ENCODE results near the gene SPNS2. TPM values are rescaled to one million over a fixed set of nuclear protein-coding genes. Genes with fewer than 3 reads are reported as not detected.
A peak's percentile ranks its signal among the peaks of the same experiment; 100 is the strongest.

SPNS2 gene
- total RNA-seq, 1 donor, result 0.43 TPM

DNA sequence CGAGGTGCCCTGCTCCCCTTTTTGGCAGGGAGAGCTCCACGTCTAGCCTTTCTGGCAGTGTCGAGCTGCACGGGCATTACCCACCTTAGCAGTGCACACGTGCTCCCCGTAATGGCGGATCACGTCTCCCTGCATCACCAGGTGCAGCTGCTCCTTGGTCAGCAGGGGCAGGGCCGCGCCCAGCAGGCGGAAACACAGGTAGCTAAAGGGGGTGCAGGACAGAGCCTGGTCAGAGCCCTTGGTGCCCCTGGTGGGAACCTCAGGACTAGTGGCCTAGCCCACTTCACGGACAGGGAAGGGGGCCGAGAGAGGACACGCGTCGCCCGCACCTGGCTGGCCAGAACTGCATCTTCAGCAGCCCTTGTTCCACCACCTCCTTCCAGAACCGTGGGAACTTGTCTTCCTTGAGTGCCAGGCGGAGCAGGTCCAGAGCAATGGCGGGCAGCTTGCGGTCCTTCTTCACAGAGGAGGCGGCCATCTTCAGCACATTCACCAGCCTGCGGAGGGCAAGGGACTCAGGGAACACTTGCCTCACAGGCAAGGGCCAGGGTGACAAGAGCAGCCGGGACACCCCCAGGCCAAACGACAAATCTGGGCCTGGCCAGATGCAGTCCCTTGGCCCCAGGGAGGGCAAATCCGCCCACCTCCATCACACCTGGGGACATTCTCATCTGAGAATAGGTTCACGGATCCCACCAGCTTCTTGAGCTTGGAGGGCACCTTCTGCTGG, 53.3 kb downstream of the SPNS2 start:
- DNase-seq (ENCODE audit: low read depth), result no peak
- H3K4me3 ChIP-seq (ENCODE audit: low read depth, low read length), result no peak overlapping the region
- TF ChIP-seq, protein P1, sequence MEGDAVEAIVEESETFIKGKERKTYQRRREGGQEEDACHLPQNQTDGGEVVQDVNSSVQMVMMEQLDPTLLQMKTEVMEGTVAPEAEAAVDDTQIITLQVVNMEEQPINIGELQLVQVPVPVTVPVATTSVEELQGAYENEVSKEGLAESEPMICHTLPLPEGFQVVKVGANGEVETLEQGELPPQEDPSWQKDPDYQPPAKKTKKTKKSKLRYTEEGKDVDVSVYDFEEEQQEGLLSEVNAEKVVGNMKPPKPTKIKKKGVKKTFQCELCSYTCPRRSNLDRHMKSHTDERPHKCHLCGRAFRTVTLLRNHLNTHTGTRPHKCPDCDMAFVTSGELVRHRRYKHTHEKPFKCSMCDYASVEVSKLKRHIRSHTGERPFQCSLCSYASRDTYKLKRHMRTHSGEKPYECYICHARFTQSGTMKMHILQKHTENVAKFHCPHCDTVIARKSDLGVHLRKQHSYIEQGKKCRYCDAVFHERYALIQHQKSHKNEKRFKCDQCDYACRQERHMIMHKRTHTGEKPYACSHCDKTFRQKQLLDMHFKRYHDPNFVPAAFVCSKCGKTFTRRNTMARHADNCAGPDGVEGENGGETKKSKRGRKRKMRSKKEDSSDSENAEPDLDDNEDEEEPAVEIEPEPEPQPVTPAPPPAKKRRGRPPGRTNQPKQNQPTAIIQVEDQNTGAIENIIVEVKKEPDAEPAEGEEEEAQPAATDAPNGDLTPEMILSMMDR (IDR thresholded peaks at IDR 0.05; ENCODE audit: insufficient read depth, low read depth, low read length), result no peak

DNA sequence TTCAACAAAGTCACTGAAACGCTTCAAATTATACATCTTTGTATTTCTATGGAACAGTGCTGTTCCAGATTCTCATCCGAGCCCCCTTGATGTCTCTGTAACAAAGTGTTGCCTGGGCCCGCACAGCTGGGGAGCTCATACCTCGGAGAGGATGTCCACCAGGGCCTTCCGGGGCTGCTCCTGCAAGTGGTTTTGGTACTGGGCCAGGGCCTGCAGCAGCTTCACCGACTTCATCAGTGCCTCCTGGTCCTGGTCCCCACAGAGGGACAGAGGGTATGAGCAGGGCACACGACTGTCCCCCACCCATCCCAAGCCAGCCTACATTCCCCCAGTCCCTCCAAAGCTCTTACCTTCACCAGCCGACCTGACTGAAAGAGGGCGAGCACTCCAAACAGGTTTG, 55.0 kb downstream of the SPNS2 start:
- DNase-seq (ENCODE audit: low read depth), result no peak
- TF ChIP-seq, protein P1 (IDR thresholded peaks at IDR 0.05; ENCODE audit: insufficient read depth, low read depth, low read length), result no peak
- no peak overlapping the region for H3K4me3 ChIP-seq (ENCODE audit: low read depth, low read length)

DNA sequence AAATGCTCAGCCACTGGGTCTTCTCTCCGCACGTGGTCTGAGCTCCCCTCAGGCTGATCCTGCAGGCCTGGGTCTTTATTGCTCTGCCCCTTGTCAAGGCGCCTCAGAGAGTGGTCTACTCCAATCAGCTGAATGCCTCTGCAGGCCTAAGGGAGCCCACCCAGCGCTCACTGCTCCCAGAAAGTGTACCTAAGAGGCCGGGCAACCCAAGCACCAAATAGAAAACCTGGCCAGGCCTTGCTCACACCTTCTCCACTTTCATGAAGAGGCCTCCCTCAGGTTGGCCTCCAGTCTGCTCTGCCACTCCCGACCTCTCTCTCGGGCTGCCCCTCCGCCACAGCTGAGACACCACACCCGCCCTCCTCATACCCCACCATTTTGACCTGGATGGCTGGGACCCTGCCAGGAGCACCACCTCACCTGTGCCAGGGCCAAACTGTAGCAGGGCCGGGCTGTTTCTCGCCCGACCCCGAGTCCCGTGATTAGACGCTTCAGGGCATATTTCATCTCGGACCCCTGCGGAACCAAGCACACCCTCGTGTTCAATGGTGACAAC, 55.8 kb downstream of the SPNS2 start:
- TF ChIP-seq, protein P1 (IDR thresholded peaks at IDR 0.05; ENCODE audit: insufficient read depth, low read depth, low read length), result no peak
- H3K4me3 ChIP-seq (ENCODE audit: low read depth, low read length), result peak overlapping the region; percentile 89
- no peak for DNase-seq (ENCODE audit: low read depth)

DNA sequence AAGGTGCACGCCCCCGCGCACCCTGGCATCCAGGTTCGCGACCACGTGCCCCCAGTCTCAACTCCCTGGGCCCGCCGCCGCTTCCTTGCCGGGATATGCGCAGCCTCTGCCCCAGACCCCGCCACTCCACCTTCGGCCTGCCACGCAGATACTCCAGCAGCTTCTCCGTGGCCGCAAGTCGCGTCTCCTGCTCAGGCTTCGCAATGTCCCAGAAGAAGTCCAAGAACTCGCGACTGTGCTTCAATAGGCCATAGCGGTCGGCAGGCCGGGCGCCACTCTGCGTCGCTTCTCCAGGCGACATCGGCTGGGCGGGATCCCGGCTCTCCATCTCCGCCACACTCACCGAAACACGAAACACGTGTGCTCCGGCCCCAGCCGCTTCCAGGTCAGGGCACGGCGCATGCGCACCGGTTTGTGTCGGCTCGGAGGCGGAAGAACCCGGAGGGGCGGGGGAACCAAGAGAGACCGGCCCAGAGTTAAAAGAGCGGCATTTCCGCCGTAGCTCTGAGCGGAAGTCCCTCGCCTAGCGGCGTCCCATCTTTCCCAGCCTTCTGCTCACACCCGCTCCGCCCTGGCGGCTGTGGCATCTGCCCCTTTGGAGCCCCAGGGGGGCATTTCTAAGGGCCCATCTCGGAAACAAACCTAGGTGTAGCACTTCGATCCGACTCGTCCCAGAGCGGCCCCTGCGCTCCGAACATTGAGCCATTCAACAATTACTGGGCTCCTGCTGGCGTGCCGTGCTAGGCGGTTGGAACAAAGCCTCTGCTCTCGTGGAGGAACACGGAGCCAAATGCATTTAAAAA, 56.5 kb downstream of the SPNS2 start, which contains the start of gene MYBBP1A:
Gene MYBBP1A (minus strand): TSS at position 388 of the 803 bp plus-strand sequence. CDS start 60 bp downstream, at position 328.
- TF ChIP-seq, protein P1 (IDR thresholded peaks at IDR 0.05; ENCODE audit: insufficient read depth, low read depth, low read length), result peak; percentile 22
- peak within 1 kb of the TSS; percentile 89 for H3K4me3 ChIP-seq (ENCODE audit: low read depth, low read length)
- peak; percentile 95 for DNase-seq (ENCODE audit: low read depth)

DNA sequence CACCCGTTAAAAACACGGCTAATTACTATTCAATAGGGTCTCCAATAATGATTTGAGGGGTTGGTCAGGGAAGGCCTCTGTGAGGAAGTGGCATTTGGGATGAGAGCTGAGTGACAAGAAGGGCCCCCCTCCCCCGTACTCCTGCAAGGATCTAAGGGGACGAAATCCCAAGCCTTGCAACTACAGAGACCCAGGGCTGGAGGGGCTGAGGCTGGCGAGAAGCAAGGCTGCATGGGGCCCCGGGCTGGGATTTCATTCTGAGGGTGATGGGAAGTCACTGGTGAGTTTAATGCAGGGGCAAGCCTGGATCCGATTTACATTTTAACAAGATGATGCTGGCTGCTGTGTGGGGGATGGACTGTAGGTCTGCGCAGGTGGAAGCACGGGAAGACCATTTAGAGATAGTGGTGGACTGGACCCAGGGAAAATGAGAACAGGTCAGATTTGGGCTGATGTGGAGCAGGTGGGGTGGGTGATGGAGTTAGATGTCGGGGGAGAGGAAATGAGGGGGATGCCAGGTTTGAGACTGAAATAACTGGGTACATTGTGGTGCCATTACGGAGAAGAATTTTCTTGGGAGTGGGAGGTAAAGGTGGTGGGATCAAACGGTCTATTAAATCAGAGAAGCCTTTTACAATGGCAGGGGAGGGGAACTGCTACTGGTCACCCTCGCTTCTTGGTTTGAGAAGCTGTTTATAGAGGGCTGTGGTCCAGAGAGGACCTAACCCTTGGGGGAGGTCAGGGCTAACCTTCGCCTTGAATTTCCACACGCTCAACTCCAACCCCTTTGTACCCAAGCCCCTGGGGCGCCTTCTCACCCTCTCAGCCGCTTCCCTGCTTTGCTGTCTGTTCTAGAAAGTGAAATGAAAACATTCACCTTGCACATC, 57.4 kb downstream of the SPNS2 start:
- TF ChIP-seq, protein P1 (IDR thresholded peaks at IDR 0.05; ENCODE audit: insufficient read depth, low read depth, low read length), result no peak
- H3K4me3 ChIP-seq (ENCODE audit: low read depth, low read length), result peak overlapping the region; percentile 89
- DNase-seq (ENCODE audit: low read depth), result no peak

DNA sequence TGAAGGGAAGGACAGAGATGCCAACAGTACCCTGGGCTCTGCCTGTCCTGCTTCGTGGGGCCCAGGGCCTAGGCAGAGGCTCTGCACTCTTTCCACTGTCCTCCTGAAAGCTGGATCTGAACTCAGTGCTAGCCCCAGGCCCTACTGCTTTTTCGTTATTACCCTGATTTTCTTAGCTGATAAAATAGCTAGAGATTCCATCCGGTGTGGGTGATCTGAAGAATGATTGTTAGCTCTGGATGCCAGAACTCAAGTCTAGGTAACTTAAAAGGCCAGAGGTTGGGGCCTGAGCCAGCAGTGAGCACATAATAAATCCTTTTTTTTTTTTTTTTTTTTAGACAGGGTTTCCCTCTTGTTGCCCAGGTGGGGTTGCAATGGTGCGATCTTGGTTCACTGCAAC, 58.3 kb downstream of the SPNS2 start:
- no peak for DNase-seq (ENCODE audit: low read depth)
- no peak overlapping the region for H3K4me3 ChIP-seq (ENCODE audit: low read depth, low read length)
- TF ChIP-seq, protein P1 (IDR thresholded peaks at IDR 0.05; ENCODE audit: insufficient read depth, low read depth, low read length), result no peak
